Stimulated activated CD4-positive, alpha-beta T cell treated with anti-CD3 and anti-CD28 coated beads, TNF-alpha, amount 100 ng/mL, for 48 hours (primary cell): ENCODE measurements around the gene NMRK2.
A peak's percentile ranks its signal among the peaks of the same experiment; 100 is the strongest.
"Not testable (repeated sequence)": the region's sequence is repeated elsewhere in the genome, so short reads cannot be mapped to it uniquely, and the experiment has no call there.

ENCODE experiments used
- DNase-seq, 3 donors: peaks; one replicate each; pipeline ENCODE4 v3.0.0-alpha.2; 2020; ENCODE audit warnings: low read depth in 3 of 3

NMRK2 gene

DNA sequence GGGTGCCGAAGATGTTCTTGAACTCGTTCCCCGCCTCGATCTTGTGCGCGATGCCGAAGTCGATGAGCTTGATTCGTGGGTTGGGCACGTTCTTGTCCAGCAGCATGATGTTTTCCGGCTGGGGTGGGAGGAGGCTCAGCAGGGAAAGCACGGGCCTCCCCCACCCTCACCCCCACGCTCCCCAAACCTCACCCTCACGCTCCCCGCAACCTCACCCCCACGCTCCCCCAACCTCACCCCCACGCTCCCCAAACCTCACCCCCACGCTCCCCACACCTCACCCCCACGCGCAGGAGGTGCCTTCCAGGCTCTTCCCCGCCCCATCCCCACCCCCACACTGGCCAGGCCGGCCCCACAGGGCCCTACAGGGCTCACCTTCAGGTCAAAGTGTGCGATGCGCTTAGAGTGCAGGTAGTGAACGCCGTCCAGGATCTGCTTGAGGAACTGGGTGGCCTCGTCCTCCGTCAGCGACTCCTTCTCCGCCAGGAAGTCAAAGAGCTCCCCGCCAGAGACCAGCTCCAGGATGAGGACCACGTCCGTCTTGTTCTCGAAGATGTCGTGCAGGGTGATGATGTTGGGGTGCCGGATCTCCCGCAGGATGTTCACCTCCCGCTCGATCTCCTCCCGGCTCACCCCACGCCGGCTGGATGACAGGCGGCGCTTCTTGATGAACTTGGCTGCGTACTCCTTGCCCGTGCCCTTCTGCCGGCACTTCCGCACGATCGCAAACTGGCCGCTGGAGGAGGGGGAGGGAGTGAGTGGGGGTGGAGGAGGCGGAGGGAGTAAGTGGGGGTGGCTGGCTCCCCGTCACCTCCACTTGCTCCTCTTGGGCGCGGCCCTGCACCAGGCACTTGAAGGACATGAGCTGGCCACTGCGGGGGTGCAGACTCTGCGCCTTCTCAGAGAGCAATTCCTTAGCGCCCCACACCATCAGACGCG lies 31.7 kb downstream of the NMRK2 start:
- no peak for DNase-seq

DNA sequence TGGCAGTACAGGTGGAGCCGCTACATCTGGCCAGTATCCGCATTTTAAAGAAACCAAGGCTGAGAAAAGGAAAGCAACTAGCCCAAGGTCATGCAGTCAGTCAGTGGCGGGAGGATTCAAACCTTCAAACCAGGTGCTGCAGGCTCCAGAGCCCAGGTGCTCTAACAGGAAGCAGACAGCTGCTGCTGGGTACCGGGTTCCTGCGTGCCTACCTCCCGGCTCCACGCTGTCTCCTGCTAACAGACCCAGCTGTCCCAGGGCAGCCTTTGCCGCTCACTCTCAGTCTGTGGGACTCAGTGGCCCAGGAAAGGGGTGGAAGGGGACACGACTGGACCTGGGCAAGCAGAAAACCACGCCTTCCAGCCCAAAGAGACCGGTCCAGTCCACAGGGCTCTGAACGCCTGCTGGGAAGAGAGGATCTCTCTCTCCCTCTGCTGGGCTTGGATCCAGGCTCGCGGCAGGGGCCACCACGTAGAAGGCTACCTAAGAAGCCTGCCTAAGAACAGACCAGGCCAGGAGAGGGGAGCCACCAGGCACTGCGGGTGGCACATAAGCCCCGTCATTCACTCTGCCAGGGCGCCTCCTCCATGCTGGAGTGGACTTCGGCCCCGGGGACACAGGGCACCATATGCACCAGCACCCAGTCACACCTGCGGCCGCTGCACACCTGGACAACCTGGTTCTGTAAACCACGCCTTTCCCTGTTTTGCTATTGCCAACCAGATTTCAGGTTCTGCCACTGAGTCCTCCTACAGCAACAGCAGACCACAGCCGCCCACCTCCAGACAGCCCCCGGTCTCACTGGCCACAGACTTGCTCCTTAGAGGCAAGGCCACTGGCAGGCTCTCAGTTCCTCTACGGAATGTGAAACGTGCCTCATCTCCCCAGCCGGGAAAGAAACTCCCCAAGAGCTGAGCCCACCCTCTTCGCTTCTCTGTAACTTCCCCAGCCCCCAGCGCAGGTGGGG lies 33.5 kb downstream of the NMRK2 start:
- DNase-seq, result no peak

DNA sequence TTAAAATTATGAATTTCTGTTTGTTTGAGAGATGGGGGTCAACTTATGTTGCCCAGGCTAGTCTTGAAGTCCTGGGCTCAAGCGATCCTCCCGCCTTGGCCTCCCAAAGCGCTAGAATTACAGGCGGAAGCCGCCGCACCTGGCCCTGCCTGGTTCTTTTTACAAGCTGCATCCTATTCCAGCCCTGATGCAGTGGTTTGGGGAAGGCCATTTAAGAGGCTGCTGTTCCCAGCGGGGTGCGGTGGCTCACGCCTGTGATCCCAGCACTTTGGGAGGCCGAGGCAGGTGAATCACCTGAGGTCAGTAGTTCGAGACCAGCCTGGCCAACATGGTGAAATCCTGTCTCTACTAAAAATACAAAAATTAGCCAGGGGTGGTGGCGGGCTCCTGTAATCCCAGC lies 35.1 kb downstream of the NMRK2 start:
- not testable (repeated sequence) for DNase-seq

DNA sequence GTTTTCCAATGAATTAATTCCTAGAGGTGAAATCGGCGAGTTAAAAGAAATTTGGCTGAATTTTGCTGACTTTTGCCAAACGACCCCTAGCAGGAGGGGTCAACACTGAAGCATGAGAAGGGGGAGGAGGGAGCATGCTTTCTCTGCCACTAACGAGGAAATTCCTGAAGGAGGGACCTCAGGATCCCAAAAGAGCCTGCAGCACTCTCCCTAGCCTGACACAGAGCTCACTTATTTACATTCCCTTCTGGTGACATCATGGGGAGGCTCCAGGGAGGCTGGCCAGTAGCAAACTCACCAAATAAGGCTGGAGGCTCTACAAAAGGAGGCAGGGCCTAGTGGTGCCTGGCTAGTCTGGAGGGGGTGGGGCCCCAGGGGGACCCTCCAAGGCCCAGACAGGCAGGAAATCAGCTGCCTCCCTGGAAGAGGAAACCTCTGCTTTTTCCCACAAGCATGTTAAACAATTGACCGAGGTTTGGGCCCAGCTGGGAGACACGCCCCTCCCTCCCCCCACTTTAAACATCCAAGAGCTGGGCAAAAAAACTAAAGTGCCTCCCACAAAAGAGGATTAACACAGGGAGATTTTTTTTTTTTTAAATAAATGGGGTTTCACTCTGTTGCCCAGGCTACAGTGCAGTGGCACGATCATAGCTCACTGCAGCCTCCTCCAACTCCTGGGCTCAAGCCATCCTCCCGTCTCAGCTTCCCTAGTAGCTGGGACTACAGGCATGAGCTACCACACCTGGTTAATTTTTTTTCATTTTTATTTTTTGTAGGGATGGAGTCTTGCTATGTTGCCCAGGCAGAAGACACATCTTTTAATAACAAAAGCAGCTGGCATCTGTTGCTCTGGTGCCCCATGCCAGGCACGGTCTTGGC lies 35.9 kb downstream of the NMRK2 start:
- no peak for DNase-seq

DNA sequence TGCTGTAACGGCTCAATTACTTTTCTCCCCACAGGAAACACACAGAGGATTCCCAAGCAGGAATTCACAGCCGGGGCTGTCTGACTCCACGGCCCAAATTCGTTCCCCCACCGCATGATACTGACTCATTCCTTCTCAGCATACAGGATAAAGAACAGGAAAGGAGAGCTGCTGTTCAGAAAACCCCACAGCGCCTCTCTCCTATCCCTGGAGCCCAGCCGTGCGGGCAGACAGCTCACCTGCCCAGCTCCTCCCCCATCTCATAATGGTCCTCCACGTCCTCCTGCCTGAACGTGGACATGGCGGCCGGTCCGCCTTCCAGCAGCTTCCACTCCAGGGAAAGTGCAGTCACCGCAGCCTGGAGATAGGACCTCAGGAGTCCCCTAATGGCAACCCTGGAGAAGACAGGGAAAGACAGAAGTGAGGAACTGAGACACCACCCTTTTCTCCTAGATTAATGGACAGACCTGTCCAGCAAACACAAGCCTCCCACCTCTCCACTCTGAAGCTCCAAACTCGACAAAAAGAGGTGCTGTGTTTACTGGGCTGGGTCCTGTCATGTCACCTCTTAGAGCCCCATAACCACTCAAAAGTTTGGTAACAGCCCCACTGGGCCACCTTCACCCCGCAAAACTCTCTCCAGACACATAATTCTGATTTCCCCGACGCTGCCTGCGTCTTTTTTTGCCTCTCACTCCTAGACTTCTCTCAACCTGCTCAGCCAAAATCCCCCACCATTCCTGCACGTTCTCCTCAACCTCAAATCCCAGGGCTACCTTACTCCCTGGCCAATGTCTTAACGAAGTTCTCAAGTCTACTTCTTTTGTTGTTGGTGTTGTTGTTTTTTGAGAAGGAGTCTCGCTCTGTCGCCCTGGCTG lies 36.8 kb downstream of the NMRK2 start:
- no peak for DNase-seq

DNA sequence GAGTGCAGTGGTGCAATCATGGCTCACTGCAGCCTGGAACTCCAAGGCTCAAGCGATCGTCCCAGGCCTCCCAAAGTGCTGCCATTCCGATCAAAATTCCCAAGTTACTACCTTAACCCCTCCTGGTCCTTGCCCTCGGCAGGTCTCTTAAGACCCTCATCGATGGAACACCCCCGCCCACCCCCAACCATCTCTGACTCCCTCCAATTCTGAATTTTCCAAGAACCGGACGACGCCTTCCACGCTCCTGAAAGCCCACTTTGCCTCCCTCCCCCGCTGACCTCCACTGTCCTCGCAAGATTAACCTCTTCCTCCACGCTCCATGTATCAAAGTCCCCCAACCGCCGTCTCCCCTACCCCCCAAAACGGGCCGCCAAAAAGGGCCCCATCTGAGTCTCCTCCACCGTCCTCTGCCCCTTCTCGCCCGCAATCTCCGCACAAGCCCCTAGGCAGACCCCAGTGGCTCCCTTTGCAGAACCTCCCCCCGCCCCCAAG lies 37.5 kb downstream of the NMRK2 start:
- DNase-seq, result no peak

DNA sequence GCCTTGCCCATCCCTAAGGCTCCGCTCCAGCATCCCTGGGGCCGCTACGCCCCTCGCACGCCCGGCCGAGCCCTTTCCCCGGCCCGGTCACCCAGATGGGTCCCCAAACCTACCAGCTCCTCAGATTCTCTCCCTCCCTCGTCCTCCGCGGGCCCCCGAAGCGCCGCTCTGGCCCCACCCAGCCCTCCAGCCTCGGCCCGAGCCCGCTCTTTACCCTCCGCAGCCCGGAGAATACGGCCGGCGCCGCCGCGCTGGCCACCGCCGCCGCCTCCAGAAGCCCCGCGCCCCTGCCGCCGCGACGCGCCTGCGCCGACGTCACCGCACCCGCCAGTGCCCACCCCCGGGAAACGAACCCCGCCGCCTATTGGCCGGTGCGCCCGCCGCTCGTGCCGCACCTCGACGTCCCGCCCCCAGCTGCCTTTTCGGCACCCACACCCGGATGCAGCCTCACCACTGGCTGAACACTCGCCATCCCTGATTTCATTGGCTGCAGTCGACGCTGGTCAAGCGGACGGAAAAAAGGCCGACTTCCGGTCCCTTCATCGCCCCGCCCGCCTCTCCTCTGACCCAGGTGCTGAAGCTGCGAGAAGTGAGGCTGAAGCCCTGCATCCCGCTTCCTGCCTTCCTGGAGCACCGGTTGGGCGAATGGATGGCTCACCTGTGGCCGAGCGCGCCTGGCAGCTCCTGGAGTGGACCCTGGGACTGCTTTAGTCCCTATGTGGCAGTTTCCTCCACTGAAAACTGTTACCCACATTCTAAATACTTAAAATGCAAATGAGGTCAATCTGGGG lies 38.1 kb downstream of the NMRK2 start, which contains the start of gene DAPK3:
DAPK3 (minus strand) TSS at position 292 of the 791 bp plus-strand sequence. CDS start 1,364 bp downstream, outside the sequence.
- DNase-seq, result peak; percentile 90 to 95 (median 92)

DNA sequence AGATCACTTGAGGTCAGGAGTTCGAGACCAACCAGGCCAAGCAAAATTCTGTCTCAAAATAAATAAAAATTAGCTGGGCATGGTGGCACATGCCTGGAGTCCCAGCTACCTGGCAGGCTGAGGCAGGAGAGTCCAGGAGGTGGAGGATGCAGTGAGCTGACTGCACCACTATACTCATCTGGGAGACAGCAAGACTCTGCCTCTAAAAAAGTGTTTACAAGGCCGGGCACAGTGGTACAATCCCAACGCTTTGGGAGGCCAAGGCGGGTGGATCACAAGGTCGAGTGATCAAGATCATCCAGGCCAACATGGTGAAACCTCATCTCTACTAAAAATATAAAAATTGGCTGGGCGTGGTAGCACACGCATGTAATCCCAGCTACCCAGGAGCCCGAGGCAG lies 42.3 kb downstream of the NMRK2 start:
- DNase-seq, result no peak

DNA sequence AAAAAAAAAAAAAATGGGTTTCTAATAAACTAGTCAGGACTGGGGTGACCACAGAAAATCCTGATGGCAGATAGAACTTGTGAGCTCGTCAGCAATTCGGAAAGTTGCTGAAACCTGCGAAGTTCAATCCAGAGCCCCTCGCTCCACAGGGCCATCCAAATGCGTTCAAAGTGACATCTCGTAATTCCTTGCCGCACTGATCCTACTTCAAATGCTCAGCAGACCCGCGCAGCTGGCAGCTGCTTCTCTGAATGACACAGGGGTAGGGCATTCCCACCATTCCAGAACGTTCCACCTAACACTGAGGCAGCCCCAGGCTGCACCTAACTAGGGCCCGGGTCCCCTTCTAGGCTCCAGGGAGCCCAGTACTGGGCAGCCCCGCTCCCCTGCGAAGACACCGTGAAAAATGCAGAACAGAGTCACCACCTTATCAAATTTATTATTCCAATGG lies 42.8 kb downstream of the NMRK2 start:
- no peak for DNase-seq

DNA sequence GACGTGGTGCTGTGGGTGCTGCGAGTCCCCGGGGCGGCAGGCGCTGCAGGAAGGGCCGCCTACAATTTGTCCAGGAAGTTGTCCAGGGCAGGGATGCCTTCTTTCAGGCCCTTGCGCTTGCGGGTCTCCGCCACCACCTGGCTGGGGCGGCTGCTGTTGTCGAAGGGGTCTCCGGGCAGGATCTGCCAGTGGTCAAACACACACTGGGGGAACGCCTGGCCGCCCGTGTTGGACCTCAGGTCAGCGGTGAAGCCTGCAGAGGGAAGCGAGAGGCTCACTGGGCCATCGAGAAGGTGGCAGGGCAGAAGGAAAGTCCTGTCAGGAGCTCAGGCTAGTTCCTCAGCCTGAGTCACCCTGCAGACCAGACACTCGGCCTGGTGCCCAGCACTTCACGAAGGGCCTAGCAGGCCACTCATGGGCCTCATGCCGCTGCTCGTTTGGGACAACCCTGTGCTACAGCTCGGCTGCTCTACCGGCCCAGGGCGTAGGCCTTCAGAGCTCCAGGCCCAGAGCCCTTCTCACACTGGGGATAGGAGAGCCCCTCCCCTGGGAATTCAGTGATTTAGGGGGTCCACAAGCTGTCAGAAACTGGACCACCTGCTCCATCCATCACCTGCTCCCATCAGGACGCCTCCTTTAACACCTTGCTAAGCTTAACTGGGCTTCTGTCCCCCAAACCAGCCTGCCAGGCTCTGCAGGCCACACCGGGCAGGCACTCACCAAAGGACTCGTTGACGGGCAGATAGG lies 43.8 kb downstream of the NMRK2 start:
- DNase-seq, result no peak

DNA sequence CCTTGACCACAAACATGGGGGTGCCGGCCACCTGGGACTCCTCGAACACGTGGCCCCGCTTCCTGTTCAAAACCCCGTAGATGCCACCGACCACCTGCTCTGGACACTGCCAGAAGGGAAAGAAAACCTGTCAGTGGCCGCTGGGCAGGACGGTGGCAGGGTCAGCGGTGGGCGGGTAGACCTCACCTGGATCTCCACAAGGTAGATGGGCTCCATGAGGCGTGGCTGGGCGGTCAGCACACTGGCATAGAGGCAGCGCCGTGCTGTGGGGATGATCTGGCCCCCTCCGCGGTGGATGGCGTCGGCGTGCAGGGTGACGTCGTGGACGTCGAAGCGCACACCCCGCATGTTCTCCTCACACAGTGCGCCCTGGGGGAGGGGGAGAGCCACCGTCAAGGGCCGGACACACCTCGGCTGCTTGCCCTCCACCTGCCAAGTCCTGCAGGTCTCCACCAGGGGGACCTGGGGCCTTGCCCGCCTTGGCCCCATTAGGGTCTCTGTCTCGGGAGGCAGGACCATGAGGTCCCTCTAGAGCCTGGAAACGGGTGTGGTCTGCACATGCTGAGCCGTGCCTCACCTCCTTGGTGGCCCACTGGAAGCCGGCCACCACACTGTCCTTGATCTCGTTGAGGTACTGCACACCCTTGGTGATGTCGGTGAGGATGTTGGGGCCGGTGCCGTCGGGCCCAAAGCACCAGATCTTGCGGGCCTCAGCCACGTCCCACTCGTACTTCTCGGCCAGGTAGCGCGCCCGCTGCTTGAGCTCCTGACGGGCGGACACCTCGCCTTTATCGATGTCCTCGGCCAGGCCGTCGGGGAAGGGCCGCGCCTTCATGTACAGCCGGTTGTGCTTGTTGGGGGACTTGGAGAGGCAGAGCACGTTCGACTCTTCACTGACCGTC lies 44.6 kb downstream of the NMRK2 start:
- no peak for DNase-seq

DNA sequence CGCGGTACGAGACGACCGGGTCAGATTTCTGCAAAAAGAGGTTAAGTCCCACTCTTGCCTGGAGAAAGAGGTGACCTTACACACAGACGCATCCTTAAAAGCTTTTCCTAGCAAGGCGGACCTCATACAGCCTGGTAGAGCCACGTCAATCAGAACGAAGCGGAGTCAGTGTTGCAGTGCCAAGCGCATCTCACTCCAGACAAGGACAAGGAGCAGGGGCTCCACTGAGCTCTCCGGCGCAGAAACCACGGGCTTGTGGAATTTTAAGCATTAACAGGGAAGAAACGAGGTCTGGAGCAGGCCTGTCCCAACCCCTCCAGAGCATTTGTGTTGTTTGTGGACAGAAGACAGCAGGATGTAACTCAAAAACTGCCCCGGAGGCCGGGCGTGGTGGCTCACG lies 45.3 kb downstream of the NMRK2 start:
- DNase-seq, result no peak

DNA sequence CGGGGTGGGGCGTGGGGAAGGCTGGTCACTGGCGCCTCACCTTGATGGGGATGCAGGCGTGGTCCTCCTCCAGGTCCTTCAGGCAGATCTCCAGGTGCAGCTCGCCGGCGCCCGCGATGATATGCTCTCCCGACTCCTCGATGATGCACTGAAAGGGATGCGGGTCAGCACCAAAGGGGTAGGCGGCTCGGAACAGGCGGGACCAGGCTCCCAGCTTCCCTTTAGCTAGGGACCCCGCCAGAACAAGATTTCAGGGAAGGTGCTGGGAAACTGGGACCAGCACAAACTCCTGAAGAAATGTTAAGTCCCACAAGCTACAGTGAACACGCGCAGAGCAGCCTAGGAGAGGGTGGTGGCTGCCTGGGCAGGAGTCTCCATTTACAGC lies 46.4 kb downstream of the NMRK2 start:
- DNase-seq, result no peak

DNA sequence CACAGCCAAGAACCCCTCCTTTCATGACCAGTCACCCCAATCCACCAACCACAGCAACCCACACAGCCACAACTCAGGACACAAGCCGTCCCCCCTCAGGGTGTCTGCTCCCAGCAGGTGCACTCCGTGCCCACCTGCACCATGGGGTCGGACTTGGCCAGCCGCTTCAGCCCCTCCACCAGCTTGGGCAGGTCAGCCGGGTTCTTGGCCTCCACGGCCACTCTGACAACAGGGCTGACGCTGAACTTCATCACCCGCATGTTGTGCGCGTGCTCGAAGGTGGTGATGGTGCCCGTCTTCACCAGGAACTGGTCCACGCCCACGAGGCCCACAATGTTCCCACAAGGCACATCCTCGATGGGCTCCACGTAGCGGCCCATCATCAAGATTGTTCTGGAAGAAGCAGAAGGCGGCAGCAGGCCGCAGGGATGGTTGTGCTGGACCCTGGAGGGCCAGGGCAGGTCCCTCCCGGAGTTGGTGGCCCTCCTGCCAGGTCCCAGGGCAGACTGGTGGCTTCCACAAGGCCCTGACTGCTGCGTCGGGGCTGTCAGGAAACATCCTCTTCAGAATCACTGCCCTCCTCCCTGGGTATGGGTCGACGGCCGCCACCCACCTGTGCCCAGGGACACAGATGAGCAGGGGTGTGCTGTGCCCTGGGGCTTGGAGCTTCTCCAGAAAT lies 46.9 kb downstream of the NMRK2 start:
- no peak for DNase-seq

DNA sequence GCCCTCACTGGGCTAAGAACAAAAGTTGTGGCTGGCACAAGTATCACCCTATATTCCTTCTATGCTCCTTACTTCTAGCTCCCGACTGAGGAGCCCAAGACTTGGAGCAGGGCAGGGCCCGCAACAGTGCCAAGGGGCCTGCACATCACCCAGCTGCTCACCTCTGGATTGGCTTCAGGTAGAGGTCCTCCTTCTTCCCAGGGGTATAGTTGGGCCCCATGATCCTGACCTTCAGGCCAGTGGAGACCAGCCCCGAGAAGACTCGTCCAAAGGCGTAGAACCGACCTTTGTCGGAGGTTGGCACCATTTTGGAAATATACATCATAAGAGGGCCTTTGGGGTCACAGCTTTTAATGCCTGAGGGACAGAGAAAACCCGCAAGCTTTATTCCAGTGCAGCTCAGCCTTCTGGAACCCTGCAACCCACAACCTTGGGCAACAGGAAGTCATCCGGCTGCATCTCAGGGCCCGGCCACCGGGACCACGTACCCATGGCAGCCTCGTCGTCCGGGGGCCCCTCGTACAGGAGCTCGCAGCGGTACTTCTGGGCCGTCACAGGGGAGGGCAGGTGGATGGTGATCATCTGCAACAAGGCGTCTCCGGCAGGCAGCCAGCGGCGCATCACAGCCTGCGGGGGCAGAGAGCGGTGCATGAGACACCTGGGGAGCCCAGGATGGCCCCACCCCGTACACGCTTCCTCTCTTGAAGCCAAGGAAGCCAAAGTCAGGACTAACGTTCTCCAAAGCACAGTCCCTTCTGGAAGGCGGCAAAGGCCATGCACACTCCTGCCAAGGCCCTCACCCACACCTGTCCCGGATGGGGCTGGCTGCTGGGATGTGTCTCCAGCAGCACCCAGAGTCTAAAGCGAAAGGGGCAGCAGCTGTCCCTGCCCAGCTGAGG lies 47.7 kb downstream of the NMRK2 start:
- no peak for DNase-seq

DNA sequence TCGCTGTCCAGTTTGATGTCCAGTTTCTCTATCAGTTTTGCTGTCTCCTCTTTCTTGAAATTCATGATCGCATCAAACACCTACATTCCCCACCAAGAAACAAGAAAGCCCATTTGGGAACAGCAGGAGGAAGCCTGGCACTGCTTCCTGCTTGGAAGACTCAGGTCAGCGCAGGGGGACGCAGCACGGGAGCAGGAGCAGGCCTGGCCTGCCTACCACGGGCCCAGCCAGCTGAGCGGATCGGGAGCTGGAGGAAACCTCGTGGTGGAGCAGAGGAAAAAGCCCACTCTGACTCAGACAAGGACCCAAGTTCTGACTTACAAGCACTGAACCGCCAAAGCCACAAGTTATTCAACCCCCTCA lies 48.5 kb downstream of the NMRK2 start:
- no peak for DNase-seq
